ENCODE results near the gene NLE1. TPM values are rescaled to one million over a fixed set of nuclear protein-coding genes. Genes with fewer than 3 reads are reported as not detected.
A peak's percentile ranks its signal among the peaks of the same experiment; 100 is the strongest.
"Not testable (repeated sequence)": the region's sequence is repeated elsewhere in the genome, so short reads cannot be mapped to it uniquely, and the experiment has no call there.

NLE1 gene
- total RNA-seq, 2 donors from 2014 or later, result 5.5 to 6.7 TPM

DNA sequence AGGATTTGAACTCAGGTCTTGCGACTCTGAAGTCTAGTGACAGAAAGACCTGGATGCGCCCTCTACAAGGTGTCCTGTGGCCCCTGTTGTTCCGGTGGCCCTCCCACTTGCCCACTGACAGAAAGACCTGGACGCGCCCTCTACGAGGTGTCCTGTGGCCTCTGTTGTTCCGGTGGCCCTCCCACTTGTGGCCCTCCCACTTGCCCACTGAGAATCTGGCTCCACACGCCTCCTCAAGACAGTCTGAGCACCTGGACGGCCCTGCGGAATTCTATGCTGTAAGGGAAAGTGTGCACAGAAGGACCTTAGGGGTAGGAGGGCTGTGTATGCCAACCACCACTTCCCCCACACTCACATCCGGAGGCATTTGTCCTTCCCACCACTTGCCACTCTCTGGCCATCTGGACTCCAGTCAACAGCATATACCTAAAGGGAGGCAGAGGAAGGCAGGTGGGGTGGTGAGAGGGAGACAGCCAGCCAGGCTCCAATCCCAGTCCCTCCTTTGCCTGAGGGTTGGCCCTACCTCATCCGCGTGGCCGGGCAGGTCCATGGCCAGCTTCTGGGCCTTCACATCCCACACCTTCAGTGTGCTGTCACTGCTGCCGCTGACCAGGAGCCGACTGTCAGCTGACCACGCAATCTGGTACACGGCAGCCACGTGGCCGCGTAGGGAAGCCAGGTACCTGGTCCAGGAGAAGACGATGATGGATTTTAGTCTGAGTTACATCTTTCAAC lies 9.1 kb downstream of the NLE1 start:
- intact Hi-C loops (cut with DNase I), result no loop called here
- no peak for ATAC-seq
- no peak for DNase-seq

DNA sequence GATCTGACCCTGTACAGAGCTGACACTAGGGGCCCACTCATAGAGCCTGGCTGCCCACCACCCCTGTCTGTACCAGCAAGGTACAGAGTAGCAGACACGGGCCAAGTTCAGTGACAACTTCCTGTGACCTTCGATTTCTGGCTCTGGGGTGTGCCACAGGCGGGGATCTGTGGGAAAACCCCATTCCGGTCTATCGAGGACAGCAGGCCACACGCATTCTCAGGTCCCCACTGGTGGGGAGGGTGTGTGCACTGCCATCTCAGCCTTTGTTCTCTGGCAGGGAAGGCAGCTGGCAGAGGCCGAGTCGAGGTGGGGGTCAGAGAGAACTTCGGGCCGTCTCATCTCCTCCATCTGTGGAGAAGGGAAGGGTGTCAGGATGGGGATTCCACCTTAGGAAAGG lies 10.0 kb downstream of the NLE1 start:
- ATAC-seq, result no peak
- no peak for DNase-seq
- intact Hi-C loops (cut with DNase I), result no loop called here

DNA sequence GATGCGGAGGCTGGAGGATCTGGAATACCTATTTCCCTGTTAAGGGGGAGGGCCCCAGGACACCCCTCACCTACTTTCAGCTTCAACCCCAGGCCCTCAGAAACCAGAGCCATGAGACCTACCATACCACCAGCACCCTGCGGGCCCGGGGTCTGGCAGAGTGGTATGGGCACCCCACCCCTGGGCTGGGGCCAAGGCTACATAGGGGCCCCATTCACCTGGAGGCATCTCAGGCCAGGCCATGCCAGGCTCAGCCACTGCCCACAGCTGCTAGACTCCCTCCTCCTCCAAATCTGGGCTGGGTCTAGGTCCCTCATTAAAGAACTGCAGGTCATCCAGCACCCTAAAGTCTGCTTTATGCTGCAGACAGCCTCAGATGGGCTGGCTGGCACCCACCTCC lies 11.7 kb downstream of the NLE1 start:
- DNase-seq (no peak), ATAC-seq (no peak)
- intact Hi-C loops (cut with DNase I), result no loop called here

DNA sequence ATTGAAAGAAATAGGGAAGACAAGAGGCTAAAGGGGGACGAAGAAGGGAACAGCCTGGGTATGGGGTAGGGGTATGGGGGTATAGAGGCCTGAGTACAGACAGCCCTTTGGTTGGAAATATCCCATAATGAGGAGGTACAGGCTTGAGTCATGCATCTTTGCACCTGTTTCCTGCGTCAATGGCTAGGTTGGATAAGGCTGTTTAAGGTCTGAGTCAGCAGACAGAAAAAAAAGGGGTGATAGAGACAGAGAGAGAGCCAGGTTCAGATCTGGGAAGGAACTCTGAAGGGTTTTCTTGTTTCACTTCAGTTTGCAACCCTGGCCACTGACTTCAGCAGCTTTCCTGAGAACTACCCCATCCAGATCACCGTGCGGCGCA lies 12.1 kb downstream of the NLE1 start:
- DNase-seq (no peak), ATAC-seq (no peak)
- intact Hi-C loops (cut with DNase I), result loop anchor here in 1 of 2 donors (10.0 kb wide), 1 partner anchor 585 kb away; no protein-coding TSS in a partner anchor

DNA sequence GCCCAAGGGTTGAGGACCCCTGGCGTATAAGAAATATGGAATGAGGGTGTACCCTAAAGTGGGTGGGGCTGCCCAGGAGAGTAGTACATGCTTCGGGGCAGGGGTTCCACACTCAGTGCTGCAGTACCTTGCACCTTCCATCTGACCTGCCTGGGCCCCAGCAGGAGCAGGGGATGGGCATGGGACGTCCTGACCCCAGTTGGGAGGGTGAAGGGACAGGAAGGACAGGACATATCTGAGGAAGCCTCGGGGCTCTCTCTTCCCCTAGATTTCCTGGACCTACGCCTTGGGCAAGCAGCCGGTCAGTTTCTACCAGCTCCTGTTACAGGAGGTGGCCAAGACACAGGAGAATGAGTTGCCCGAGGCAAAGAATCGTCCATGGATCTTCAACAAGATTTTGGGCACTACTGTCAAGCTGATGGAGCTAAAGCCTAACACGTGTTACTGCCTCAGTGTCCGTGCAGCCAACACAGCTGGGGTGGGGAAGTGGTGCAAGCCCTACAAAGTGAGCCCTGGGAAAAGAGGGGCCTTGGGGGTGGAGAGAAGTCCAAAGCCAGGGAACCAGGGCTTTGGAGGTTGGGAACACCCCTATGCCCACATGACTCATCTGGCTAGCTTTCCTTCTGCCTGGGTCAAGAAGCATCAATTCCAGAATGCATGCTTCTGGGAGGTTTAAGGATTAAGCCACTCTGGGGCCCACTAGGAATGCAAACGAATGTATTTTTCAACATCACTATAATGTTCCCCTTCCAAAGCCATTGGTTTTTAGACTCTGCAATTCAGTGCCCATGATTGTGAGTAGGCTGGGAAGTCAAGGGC lies 12.7 kb downstream of the NLE1 start:
- no peak for DNase-seq
- peak in 1 of 2 donors; percentile 16 for ATAC-seq
- intact Hi-C loops (cut with DNase I), result loop anchor here in 1 of 2 donors (10.0 kb wide), 1 partner anchor 585 kb away; no protein-coding TSS in a partner anchor

DNA sequence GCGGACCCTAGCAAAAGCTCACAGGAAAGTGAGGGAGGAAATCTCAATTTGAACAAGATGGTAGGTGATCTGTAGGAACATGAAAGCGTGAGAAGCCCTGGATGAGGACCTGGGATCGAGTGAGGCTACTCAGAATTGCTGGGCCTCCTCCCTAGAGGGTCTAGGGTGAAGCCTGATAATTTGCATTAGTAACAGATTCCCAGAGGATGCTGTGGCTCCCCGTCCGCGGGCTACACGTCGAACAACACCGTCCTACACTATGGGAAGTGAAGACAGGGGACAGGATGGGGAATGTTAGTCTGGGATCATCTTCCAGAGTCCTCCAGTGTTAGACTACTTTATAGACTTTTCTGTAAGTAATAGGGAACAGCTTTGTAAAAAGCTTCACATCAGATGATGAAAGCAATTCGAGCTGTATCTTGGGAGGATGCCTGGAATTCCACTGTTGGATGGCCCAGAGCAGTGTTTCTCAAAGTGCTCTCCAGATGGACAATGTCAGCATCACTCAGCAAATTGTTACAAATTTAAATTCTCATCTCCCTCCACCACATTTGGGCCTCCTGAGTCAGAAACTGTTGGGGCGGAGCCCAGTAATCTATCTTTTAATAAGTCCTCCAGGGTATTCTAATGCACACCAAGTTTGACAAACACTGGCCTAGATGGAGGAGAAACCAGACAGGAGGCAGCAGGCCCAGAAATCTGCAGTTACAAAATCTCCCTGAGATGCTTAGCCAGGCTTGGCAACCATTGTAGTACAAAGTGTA lies 14.2 kb downstream of the NLE1 start:
- intact Hi-C loops (cut with DNase I), result loop anchor here in 1 of 2 donors (10.0 kb wide), 1 partner anchor 583 kb away; no protein-coding TSS in a partner anchor
- DNase-seq (peak; percentile 59), ATAC-seq (peak; percentile 77 to 87)

DNA sequence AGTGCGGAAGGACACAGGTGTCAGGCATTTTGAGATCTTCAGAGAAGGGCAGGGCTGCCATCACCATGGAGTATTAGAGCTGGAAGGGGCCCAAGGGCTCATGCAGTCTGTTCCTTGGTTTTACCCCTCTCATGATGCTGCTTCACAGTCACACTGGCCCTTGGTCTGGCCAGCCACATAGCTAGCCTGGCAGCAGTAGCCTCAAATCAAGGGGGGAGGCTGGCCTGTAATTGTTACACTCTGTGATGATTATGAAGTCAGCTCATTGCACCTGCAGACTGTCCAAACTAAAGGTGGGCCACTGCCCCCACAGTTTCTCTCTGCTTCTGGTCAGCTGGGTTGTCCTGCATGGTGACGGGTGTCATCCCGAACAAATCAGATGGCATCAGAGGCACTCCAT lies 20.8 kb downstream of the NLE1 start, which contains the start of gene FNDC8:
TSS of gene FNDC8 (plus strand) at position 301 of the 400 bp plus-strand sequence. CDS start at position 380, 79 bp downstream.
- intact Hi-C loops (cut with DNase I), result loop anchor here (5.0 to 10.0 kb wide), 2 partner anchors 577 to 579 kb away; no protein-coding TSS in a partner anchor
- DNase-seq (no peak), ATAC-seq (no peak)

DNA sequence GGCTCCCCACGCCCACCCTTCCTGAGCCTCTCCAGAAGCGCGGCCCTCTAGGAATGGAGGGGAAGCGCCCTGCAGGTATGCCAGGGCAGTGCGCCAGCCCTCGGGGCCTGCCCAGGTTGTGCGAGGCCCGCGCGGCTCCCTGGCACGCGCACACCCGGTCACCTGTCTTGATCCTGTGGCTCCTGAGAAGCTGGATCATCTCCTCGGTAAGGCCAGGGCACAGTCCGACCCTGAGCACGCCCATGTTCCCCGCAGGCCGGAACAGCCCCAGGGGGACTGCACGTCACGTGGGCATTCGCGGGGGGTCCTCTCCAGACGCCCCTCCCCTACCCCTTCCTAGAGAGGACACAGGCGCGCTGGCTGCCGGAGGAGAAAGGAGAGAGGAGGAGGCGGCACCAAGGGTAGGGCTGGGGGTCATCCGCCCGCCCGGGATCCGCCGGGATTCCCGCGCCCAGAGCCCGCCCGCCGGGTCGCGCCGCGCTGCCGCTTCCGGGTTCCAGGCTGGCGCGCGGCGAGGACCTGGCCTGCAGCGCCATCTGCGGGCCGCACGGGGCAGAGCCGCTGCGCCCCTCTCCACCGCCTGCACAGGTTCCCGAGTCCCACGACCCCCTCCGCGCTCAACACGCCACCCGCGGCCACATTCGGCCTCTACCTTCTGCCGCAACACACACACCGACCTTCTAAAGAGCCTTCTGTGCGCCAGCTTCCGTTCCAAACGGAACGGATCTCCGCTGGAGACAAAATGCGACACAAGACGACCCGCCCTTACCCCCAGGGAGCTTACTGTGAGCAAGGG lies 22.5 kb downstream of the NLE1 start, which contains the start of gene RAD51D:
TSS of gene RAD51D (minus strand) at position 491 of the 796 bp plus-strand sequence. CDS start at position 244, 247 bp downstream.
- DNase-seq (peak; percentile 73), ATAC-seq (peak; percentile 97)
- intact Hi-C loops (cut with DNase I), result loop anchor here (2.0 to 10.0 kb wide), 3 partner anchors 575 to 699 kb away; no protein-coding TSS in a partner anchor

DNA sequence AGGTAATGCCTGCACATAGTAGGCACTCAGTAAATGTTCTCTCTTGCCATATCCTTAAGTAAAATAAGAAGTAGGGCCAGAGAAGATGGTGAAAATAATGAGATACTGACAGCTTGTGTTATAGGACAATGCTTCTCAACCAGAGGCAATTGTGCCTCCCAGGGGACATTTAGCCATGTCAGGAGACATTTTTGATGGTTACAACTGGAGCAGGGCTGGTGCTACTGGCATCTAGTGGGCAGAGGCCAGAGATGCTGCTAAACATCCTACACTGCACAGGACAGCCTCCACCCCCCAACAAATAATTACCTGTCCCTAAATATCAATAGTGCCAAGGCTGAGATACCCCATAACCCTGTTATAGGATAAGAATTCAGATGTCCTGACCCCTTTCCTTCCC lies 24.1 kb downstream of the NLE1 start:
- intact Hi-C loops (cut with DNase I), result loop anchor here in 1 of 2 donors (2.0 kb wide), 1 partner anchor 697 kb away; no protein-coding TSS in a partner anchor
- ATAC-seq (no peak), DNase-seq (no peak)

DNA sequence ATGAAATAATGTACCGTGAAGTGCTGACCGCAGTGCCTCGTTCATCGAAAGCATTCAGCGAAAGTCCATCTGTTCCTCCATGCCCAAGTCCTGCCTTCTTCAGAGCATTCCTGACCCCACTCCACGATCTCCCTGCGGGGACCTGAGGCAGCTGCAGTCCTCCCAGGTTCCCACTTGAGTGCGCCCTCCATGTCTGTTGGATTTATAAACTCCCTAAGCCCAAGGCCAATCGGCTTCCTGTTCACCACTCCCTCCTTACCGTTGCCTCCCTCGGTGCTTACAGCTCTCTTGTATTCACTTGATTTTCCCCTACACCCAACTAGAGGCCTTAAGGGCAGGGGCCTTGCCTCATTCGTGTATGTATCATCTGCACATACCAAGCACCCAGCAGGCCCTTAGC lies 25.3 kb downstream of the NLE1 start:
- ATAC-seq (no peak), DNase-seq (no peak)
- intact Hi-C loops (cut with DNase I), result no loop called here

DNA sequence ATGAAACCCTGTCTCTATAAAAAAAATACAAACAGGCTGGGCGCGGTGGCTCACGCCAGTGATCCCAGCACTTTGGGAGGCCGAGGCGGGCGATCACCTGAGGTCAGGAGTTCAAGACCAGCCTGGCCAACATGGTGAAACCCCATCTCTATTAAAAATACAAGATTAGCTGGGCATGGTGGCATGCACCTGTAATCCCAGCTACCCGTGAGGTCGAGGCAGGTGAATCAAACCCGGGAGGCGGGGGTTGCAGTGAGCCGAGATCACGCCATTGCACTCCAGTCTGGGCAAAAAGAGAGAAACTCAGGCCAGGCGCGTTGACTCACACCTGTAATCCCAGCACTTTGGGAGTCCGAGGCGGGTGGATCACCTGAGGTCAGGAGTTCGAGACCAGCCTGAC lies 31.3 kb downstream of the NLE1 start:
- intact Hi-C loops (cut with DNase I); ATAC-seq; DNase-seq: not testable (repeated sequence)

DNA sequence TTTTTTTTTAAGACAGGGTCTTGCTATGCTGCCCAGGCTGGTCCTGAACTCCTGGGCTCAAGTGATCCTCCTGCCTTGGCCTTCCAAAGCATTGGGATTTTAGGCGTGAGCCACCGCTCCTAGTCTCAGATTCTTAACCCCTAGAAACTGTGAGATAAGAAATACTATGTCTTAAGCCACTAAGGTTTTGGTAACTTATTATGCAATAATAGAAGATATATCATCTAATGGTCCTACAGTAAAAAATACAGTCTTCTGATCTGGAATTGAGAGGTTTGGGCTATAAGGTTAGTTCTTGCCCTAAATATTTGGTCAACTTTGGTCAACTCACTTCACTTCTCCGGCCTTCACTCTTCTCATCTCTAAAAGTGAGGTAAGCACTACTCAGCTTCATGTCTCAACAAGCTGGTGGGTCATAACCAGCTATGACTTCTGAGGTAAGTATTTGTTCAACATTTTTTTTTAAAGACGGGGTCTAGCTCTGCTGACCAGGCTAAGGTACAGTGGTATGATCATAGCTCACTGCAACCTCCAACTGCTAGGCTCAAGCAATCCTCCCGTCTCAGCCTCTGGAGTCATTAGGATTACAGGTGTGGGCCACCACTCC lies 37.2 kb downstream of the NLE1 start:
- intact Hi-C loops (cut with DNase I), result no loop called here
- DNase-seq, result no peak
- no peak for ATAC-seq

DNA sequence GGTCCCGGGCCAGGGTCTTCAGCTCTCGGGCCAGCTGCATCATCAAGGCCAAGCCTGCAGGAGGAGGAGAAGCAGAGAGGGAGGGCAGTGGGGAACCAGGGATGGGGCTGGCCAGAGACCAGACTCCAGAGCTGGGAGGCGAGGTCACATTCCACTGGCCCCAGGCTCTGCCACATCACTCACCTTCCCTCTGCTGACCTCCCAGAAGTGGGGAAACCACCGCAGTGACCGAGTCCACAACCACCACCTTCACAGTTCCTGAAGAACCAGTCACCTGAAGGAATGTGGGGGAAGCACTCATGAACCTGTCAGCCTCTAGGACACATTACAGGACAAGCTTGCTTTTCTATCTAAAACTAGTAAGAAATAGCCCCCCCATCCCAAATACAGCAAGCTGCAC lies 38.8 kb downstream of the NLE1 start:
- no peak for ATAC-seq
- intact Hi-C loops (cut with DNase I), result no loop called here
- no peak for DNase-seq

DNA sequence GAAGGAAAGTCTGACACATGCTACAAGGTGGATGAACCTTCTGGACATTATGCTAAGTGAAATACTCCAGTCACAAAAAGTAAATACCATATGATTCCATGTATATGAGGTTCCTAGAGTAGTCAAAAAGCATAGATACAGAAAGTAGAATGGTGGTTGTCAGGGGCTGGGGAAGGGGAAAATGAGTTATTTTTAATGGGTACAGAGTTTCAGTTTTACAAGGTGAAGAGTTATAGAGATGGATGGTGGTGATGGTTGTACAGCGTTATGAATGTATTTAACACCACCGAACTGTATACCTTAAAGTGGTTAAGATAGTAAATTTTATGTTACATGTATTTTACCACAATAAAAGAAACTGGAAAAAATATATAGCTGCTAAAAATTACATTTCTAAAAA lies 40.4 kb downstream of the NLE1 start:
- no peak for ATAC-seq
- no peak for DNase-seq
- intact Hi-C loops (cut with DNase I), result no loop called here

DNA sequence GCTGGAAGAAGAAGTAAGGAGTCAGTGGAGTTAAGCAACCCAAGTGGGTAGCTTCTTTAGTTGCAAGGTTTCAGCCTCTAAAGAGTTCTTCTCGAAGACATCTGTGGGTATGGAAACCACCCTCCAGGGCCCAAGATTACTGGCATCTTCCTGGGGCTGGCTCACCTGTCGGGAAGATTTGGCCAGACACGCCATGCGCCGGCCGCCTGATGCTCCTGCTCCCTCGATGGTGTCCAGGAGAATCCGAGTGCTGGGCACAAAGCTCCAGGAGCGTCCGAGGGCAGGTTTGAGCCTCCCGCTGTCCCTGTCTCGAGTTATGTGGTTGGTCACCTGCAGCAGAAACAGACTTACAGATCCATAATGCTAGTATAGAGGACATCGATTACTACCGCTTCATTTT lies 41.1 kb downstream of the NLE1 start:
- no peak for ATAC-seq
- intact Hi-C loops (cut with DNase I), result no loop called here
- no peak for DNase-seq

DNA sequence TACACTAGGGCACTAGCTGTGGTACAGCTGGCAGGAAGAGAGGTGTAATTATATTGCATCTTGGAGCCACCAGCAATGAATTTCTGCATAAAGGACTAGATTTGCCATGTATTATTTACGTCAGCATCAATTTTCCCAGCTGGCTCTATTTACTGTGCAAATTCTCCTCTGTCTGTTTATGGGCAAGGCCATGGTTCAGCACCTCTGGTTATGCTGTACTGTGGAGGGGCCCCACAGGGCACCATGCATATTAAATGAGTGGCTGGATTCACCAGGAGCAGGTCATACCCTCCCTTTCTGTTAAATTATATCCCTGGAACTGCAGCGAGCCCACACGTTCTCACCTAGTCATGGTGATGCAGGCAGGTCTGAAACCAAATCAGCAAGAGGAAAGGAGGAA lies 42.2 kb downstream of the NLE1 start:
- ATAC-seq (no peak), DNase-seq (no peak)
- intact Hi-C loops (cut with DNase I), result no loop called here

DNA sequence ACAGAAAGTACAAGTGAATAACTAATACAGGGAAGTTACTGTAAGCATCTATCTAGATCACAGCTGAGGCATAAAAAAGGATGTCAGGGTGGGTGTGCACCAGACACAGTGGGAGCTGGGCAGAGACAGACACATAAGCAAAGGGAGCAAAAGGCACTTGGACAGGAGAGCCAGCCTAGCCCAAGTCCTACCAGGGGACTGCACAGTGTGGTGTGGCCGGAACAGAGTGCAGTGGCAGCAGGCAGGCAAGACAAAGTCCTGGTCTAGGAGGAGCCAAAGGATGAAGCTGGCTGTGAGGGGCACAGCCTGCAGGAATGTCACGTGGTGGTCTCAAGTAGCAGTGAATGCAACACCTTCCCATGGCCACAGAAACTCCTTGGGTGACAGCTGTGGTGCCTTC lies 44.3 kb downstream of the NLE1 start:
- ATAC-seq, result no peak
- intact Hi-C loops (cut with DNase I), result no loop called here
- DNase-seq, result no peak

DNA sequence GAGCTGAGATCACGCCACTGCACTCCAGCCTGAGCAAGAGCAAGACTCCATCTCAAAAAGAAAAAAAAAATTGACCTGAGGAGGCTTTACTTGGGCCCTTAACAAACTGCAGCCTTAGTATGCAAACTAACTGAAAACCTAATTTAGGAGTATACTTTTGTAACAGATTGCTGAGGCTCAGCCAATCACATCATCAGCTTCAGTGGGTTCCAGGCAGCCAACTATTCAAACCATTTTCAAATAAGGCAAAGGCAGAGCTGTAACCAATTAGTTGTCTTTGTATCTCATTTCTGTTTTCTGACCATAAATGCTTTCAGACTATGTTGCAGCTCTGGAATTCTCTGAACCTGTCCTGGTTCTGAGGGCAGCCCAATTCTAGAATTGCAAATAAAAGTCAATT lies 46.4 kb downstream of the NLE1 start:
- intact Hi-C loops (cut with DNase I), result no loop called here

More for the DNA sequence above, 46.4 kb downstream of the NLE1 start:
- DNase-seq, result no peak
- no peak for ATAC-seq
